ENCODE measurements around the gene HS1BP3. TPM values are rescaled to one million over a fixed set of nuclear protein-coding genes. Genes with fewer than 3 reads are reported as not detected.

HS1BP3 gene
- total RNA-seq, 1 donor from 2014 or later = 19.6 TPM

DNA sequence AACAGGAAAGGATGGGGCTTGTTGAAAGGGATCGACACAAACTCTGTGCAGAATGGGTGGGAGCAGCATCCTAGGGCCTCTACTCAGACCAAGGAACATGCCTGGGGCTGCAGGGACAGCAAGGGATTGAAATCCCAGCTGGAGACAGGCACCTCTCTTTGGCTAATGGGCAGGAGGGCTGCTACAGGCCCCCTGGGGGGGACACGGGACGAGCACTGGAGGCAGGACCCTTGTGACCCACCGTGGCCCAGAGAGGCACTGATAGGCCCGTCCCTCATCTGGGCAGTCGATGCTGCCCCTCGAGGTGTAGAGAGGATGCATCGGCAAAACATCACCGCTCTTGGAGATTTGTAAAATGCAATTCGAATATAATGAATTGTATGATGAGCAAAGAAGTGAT is 5.1 kb downstream of the HS1BP3 start:
- H3K27ac Mint-ChIP-seq (ENCODE audit: unreplicated experiment) = no peak overlapping the region
- TF ChIP-seq, protein P1, sequence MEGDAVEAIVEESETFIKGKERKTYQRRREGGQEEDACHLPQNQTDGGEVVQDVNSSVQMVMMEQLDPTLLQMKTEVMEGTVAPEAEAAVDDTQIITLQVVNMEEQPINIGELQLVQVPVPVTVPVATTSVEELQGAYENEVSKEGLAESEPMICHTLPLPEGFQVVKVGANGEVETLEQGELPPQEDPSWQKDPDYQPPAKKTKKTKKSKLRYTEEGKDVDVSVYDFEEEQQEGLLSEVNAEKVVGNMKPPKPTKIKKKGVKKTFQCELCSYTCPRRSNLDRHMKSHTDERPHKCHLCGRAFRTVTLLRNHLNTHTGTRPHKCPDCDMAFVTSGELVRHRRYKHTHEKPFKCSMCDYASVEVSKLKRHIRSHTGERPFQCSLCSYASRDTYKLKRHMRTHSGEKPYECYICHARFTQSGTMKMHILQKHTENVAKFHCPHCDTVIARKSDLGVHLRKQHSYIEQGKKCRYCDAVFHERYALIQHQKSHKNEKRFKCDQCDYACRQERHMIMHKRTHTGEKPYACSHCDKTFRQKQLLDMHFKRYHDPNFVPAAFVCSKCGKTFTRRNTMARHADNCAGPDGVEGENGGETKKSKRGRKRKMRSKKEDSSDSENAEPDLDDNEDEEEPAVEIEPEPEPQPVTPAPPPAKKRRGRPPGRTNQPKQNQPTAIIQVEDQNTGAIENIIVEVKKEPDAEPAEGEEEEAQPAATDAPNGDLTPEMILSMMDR (conservative IDR thresholded peaks at IDR 0.05) = no peak
- H3K4me3 Mint-ChIP-seq = no peak overlapping the region
- H3K4me1 Mint-ChIP-seq = peaks cover 31% of the 10 kb centered on the region
- no peaks in the 10 kb centered on the region for H3K36me3 Mint-ChIP-seq (ENCODE audit: low read depth)
- H3K9me3 Mint-ChIP-seq = no peaks in the 10 kb centered on the region
- H3K27me3 Mint-ChIP-seq (ENCODE audit: low read depth) = no peaks in the 10 kb centered on the region
- DNase-seq (ENCODE audit: low read depth, low spot score) = no peak

DNA sequence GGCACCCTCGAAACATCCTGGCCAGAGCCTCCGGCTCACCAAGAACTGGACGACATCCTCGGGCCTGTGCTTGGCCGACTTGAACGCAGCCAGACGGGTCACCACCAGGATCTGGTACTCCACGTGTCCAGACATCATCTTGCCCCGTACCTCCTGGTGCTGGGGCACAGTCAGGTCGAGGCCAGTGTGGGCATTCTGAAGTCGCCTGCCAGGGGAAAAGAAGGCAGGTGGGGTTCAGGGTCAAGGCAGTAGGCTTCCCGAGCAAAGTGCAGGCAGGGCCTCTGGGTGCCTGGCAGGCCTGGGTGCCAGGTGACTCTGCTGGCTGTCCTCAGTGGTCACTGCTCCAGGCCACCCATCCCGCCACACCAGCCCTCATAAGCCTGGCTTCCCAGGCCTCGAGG is 5.6 kb downstream of the HS1BP3 start:
- Mint-ChIP-seq H3K9me3 (no peaks in the 10 kb centered on the region), H3K36me3 (ENCODE audit: low read depth) (no peaks in the 10 kb centered on the region)

DNA sequence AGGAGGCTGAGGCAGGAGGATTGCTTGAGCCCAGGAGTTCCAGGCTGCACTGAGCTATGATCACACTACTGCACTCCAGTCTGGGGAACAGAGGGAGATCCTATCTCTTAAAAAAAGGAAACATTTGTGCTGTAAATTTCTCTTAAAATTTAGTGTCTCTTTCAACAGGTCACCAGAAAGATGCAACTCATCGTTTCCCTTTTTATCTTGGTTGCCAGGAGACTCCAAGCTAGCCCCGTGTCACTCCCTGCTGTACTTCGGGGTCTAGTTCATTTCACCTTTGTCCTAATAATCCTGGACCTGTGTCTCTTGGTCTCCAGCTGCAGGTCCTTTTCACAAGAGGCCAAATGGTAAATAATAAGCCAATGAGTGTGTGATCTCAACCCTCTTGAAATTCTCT is 7.1 kb downstream of the HS1BP3 start:
- H3K27me3 Mint-ChIP-seq (ENCODE audit: low read depth) = no peaks in the 10 kb centered on the region
- TF ChIP-seq, protein P1 (conservative IDR thresholded peaks at IDR 0.05) = no peak

More for the DNA sequence above, 5.6 kb downstream of the HS1BP3 start:
- Mint-ChIP-seq H3K4me1 (peaks cover 28% of the 10 kb centered on the region), H3K27me3 (ENCODE audit: low read depth) (no peaks in the 10 kb centered on the region), H3K4me3 (no peak overlapping the region), H3K27ac (ENCODE audit: unreplicated experiment) (no peak overlapping the region)
- TF ChIP-seq, protein P1 (conservative IDR thresholded peaks at IDR 0.05) = no peak
- DNase-seq (ENCODE audit: low read depth, low spot score) = no peak

GRCh38 chr2:20643060-20643459 is 7.8 kb downstream of the HS1BP3 start:
- Mint-ChIP-seq H3K27ac (ENCODE audit: unreplicated experiment) (no peak overlapping the region), H3K4me1 (peaks cover 9% of the 10 kb centered on the region), H3K27me3 (ENCODE audit: low read depth) (no peaks in the 10 kb centered on the region), H3K36me3 (ENCODE audit: low read depth) (no peaks in the 10 kb centered on the region), H3K9me3 (no peaks in the 10 kb centered on the region), H3K4me3 (no peak overlapping the region)
- TF ChIP-seq, protein P1 (conservative IDR thresholded peaks at IDR 0.05) = no peak
- no peak for DNase-seq (ENCODE audit: low read depth, low spot score)

More for the DNA sequence above, 7.1 kb downstream of the HS1BP3 start:
- H3K27ac Mint-ChIP-seq (ENCODE audit: unreplicated experiment) = no peak overlapping the region
- H3K4me3 Mint-ChIP-seq = no peak overlapping the region
- no peaks in the 10 kb centered on the region for H3K9me3 Mint-ChIP-seq
- H3K4me1 Mint-ChIP-seq = peaks cover 17% of the 10 kb centered on the region
- no peak for DNase-seq (ENCODE audit: low read depth, low spot score)
- no peaks in the 10 kb centered on the region for H3K36me3 Mint-ChIP-seq (ENCODE audit: low read depth)

DNA sequence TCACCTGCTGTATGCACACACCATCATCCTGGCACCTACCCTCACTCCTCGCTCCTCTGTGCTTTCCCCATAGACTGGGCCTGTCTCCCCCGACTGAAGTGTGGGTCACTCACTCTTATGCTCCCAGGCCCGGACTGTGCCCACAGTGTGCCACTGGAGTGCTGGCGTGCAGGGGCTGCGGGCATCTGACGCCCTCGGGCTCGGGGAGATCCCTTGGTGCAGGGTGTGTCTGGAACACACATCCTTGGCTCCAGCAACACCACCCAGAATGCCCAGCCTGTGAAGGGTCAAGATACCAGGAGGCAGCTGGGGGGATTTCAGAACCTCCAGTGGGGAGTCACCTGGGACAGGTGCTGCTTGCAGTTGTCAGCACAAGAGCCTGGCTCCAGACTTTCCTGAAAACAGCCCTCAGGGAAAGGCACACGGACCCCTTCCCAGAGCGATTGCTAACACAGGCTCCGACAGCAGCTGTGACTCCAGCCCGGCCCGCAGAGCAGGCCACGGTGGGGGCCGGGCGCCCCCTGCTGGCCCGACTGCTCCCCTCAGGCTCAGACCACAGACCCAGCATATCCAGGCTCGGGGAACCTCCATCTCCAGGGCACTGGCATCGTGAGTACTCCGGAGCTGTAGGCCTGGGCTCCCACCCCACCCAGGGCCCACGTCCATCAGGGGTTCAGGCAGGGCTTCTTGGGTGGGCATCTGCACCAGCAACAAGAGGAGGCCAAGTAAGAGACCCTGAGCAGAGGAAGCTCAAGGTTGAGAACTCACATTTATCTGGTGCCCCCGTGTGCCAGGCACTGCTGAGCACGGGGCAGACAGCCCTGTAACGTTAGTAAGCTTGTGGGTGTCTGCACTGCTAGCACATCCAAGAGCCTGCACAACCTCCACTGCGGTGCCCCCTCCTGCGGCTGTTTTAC is 8.6 kb downstream of the HS1BP3 start:
- Mint-ChIP-seq H3K4me3 (no peak overlapping the region), H3K36me3 (ENCODE audit: low read depth) (no peaks in the 10 kb centered on the region), H3K9me3 (no peaks in the 10 kb centered on the region), H3K4me1 (peaks cover 5% of the 10 kb centered on the region), H3K27ac (ENCODE audit: unreplicated experiment) (no peak overlapping the region), H3K27me3 (ENCODE audit: low read depth) (no peaks in the 10 kb centered on the region)
- peak; percentile 83 for DNase-seq (ENCODE audit: low read depth, low spot score)
- TF ChIP-seq, protein P1 (conservative IDR thresholded peaks at IDR 0.05) = peak; percentile 93

Data from neural crest cell (in vitro differentiated cells).